GM12875 (cell line): ENCODE measurements around the gene TNS1.

Source experiments
- H3K4me3 ChIP-seq: one replicate; pipeline ENCODE4 v1.5.1; 2011; ENCODE audit warnings: low read depth, low read length, control low read depth
- CTCF ChIP-seq: IDR thresholded peaks from 2 replicates; pipeline ENCODE4 v1.5.1; 2011; ENCODE audit warnings: low read depth, mild to moderate bottlenecking, control low read depth, inconsistent platforms, low read length, moderate library complexity, borderline replicate concordance; ENCODE audit not compliant: insufficient read depth

The TNS1 gene

DNA sequence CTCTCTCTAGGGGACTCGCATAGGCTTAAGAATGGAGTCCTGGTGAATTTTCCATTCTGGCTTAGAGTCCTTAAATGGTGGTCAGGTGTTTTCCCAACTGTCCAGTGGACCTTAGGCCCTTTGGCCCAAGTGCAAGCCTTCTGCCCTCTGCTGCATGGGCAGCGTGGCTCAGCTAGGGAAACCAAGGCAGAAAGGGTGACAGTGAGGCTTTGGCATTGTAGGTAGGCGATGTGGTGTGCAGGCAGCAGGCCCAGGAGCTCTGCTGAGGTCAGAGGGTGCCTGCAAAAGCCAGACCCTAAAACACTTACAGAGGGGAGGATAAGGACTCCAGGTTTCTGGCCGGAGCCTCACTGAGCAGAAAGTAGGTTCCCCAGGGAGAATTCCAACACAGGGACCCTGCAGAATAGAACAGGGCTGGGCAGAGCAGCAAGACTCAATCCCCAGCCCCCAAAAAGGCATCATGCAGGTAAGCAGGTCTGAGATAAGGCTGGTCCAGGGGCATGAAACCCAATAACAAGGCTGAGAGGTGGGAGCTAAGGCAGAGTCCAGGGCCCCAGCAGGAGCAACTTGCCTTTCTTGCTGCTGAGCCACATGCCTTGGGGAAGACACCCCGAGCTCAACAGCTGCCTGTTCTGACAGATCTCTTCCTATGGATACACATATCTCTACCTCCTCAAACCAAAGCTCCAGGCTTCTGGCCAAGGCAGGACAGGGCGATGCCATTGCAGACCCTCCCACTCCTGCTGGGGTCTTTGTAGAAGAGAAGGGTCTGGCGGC, 199.7 kb downstream of the TNS1 start:
- TF ChIP-seq CTCF, result no peak
- no peak overlapping the region for H3K4me3 ChIP-seq

DNA sequence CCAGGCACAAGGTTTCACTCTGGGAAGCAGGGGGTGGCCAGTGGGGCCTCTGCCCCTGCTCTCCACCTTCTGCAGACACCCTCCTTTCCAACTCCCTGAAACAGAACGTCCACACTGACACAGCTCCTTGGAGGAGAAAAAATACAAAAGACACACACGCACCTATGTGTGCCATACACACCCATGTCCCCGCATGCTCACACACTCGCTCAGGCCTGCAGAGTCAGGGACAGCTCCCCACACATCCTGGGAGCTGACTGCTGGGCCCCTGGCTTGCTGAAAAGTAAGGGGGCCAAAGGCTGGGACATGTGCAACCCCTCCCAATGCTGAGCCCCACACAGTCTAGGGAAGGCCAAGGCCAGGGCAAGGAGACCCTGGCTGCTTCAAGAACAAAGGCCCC, 200.5 kb downstream of the TNS1 start:
- no peak for TF ChIP-seq CTCF
- H3K4me3 ChIP-seq, result no peak overlapping the region

DNA sequence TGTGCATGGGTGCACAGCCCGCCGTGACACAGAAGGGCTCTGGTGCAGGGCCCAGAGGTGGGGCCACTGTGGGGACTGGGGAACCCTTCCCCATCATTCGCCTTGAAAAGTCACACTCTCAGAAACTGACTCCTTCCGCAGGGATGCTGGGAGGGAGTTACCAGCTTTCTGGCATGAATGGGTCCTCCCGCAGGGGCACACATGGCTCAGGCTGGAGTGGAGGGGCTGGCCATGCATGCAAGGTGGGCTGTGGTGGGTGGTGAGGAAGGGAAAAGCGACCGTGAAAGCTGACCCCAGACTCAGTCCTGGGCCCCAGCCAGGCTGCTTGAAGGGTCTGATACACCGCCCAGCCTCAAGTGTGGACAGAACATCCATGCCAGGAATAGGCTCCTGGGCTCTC, 201.1 kb downstream of the TNS1 start:
- H3K4me3 ChIP-seq, result no peak overlapping the region
- TF ChIP-seq CTCF, result no peak

- H3K4me3 ChIP-seq, result no peak overlapping the region
- TF ChIP-seq CTCF, result no peak
Measured at GRCh38 chr2:217801115-217801531, 201.7 kb downstream of the TNS1 start.

DNA sequence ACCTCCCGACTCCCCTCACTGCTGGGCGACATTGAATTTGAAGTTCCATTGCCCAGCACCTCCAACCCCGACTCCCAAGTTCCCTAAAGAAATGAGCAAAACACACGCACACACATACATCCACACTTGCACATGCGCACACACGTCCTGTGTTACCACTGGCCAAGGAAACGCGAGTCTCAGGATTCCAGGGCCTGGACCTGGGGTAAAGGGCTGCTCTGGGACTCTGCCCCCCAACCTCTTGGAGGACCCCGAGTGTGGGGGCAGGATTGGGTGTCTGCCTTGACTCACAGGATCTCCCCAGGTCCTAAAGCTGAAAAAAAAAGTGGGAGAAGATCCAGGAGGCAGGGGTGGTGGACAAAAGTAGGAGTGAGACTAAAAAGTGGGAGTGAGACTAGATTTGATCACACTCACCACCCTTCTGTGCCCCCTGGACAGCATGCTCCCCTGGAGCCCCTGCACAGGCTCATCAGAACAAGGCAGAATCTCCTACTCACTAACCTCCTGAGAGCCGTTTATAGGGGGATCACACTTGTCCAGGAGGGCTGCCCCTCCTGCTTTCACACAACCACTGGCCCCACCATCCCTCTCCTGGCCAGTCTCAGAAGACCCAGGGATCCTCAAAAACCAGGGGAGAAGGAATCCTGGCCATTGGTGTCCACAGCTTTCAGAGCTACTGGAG, 202.2 kb downstream of the TNS1 start:
- H3K4me3 ChIP-seq, result no peak overlapping the region
- no peak for TF ChIP-seq CTCF

- TF ChIP-seq CTCF, result no peak
- no peak overlapping the region for H3K4me3 ChIP-seq
Measured at GRCh38 chr2:217799563-217800432, 203.0 kb downstream of the TNS1 start.
